ENCODE data around the gene DCDC2B. TPM values are rescaled to one million over a fixed set of nuclear protein-coding genes. Genes with fewer than 3 reads are reported as not detected.
"Not testable (repeated sequence)": the region's sequence is repeated elsewhere in the genome, so short reads cannot be mapped to it uniquely, and the experiment has no call there.

DCDC2B gene
- under 1 TPM in 1 of 4 donors, not detected in 3; 0.41 TPM for polyA plus RNA-seq
- long read RNA-seq, donor 1: 0 reads
- long read RNA-seq, donor 2: 0 reads
- long read RNA-seq, donor 3: 0 reads
- long read RNA-seq, donor 4: 0 reads
- long read RNA-seq, donor 5: 0 reads
- long read RNA-seq, donor 6: 0 reads
- long read RNA-seq, donor 7: 0 reads
- long read RNA-seq, donor 8: 0 reads
- long read RNA-seq, donor 9: 0 reads
- long read RNA-seq, donor 10: 0 reads

- Histone ChIP-seq H3K27ac (ENCODE audit: low read depth in 1 of 3, low read length in 2 of 3) (peak within 1 kb of the TSS; percentile 34 to 78 (median 72)), H3K4me3 (ENCODE audit: low read depth in 1 of 3, low read length in 3 of 3) (no peak within 1 kb of the TSS), H3K9me3 (ENCODE audit: control insufficient read depth in 2 of 2, insufficient read depth in 1 of 2, low read depth in 1 of 2, low read length in 1 of 2) (no peaks in the 10 kb centered on the region), H3K36me3 (ENCODE audit: control insufficient read depth in 3 of 3, insufficient read depth in 2 of 3, low read depth in 1 of 3, low read length in 3 of 3) (peaks cover 0 to 28% (median 0%) of the 10 kb centered on the region in 3 donors), H3K4me1 (ENCODE audit: control insufficient read depth in 3 of 3, insufficient read depth in 2 of 3, low read depth in 1 of 3, low read length in 2 of 3) (peaks cover 0 to 17% (median 4%) of the 10 kb centered on the region in 3 donors), H3K27me3 (ENCODE audit: control insufficient read depth in 3 of 3, insufficient read depth in 3 of 3, low read length in 3 of 3) (no peaks in the 10 kb centered on the region)
- 15 to 51% (median 50%) methylated on average over 5 of the region's 5 CpGs for WGBS, 3 donors
- FAIRE-seq: no peak
- peak; percentile 89 to 98 for DNase-seq
These were observed at the start of gene DCDC2B for GRCh38 chr1:32208891-32209328. DCDC2B (plus strand) TSS chr1:32209089; CDS start chr1:32209094, 5 bp downstream.

- Histone ChIP-seq H3K27ac (ENCODE audit: low read depth in 1 of 3, low read length in 2 of 3) (no peak overlapping the region), H3K4me1 (ENCODE audit: control insufficient read depth in 3 of 3, insufficient read depth in 2 of 3, low read depth in 1 of 3, low read length in 2 of 3) (no peaks in the 10 kb centered on the region), H3K36me3 (ENCODE audit: control insufficient read depth in 3 of 3, insufficient read depth in 2 of 3, low read depth in 1 of 3, low read length in 3 of 3) (peaks cover 23 to 42% (median 25%) of the 10 kb centered on the region in 3 donors), H3K4me3 (ENCODE audit: low read depth in 1 of 3, low read length in 3 of 3) (no peak overlapping the region), H3K9me3 (ENCODE audit: control insufficient read depth in 2 of 2, insufficient read depth in 1 of 2, low read depth in 1 of 2, low read length in 1 of 2) (no peaks in the 10 kb centered on the region), H3K27me3 (ENCODE audit: control insufficient read depth in 3 of 3, insufficient read depth in 3 of 3, low read length in 3 of 3) (no peaks in the 10 kb centered on the region)
- FAIRE-seq: no peak
- WGBS, 3 donors: 42 to 73% (median 54%) methylated on average over 3 of the region's 3 CpGs
- DNase-seq: no peak
These were observed 49.7 kb upstream of the DCDC2B start for GRCh38 chr1:32159189-32159588.

GRCh38 chr1:32163405-32163804 lies 45.5 kb upstream of the DCDC2B start:
- H3K36me3 ChIP-seq (ENCODE audit: control insufficient read depth in 3 of 3, insufficient read depth in 2 of 3, low read depth in 1 of 3, low read length in 3 of 3): peaks cover 18 to 63% (median 29%) of the 10 kb centered on the region in 3 donors
- no peaks in the 10 kb centered on the region for H3K9me3 ChIP-seq (ENCODE audit: control insufficient read depth in 2 of 2, insufficient read depth in 1 of 2, low read depth in 1 of 2, low read length in 1 of 2)
- H3K27me3 ChIP-seq (ENCODE audit: control insufficient read depth in 3 of 3, insufficient read depth in 3 of 3, low read length in 3 of 3): no peaks in the 10 kb centered on the region
- 87 to 93% (median 89%) methylated on average over 2 of the region's 2 CpGs for WGBS, 3 donors
- no peak for FAIRE-seq
- no peaks in the 10 kb centered on the region for H3K4me1 ChIP-seq (ENCODE audit: control insufficient read depth in 3 of 3, insufficient read depth in 2 of 3, low read depth in 1 of 3, low read length in 2 of 3)
- DNase-seq: no peak
- no peak overlapping the region for H3K27ac ChIP-seq (ENCODE audit: low read depth in 1 of 3, low read length in 2 of 3)
- no peak overlapping the region for H3K4me3 ChIP-seq (ENCODE audit: low read depth in 1 of 3, low read length in 3 of 3)

- H3K27ac ChIP-seq (ENCODE audit: low read depth in 1 of 3, low read length in 2 of 3); H3K4me3 ChIP-seq (ENCODE audit: low read depth in 1 of 3, low read length in 3 of 3); H3K4me1 ChIP-seq (ENCODE audit: control insufficient read depth in 3 of 3, insufficient read depth in 2 of 3, low read depth in 1 of 3, low read length in 2 of 3); FAIRE-seq; DNase-seq; H3K9me3 ChIP-seq (ENCODE audit: control insufficient read depth in 2 of 2, insufficient read depth in 1 of 2, low read depth in 1 of 2, low read length in 1 of 2); H3K27me3 ChIP-seq (ENCODE audit: control insufficient read depth in 3 of 3, insufficient read depth in 3 of 3, low read length in 3 of 3): not testable (repeated sequence)
- WGBS, 3 donors: 94 to 98% (median 97%) methylated on average over 10 of the region's 10 CpGs
- peaks cover 12 to 64% (median 31%) of the 10 kb centered on the region in 3 donors for H3K36me3 ChIP-seq (ENCODE audit: control insufficient read depth in 3 of 3, insufficient read depth in 2 of 3, low read depth in 1 of 3, low read length in 3 of 3)
These were observed 43.3 kb upstream of the DCDC2B start for GRCh38 chr1:32165633-32166032.

GRCh38 chr1:32170991-32171390 lies 37.9 kb upstream of the DCDC2B start:
- Histone ChIP-seq H3K4me3 (ENCODE audit: low read depth in 1 of 3, low read length in 3 of 3) (no peak overlapping the region), H3K36me3 (ENCODE audit: control insufficient read depth in 3 of 3, insufficient read depth in 2 of 3, low read depth in 1 of 3, low read length in 3 of 3) (peaks cover 22 to 63% (median 32%) of the 10 kb centered on the region in 3 donors), H3K27ac (ENCODE audit: low read depth in 1 of 3, low read length in 2 of 3) (no peak overlapping the region), H3K27me3 (ENCODE audit: control insufficient read depth in 3 of 3, insufficient read depth in 3 of 3, low read length in 3 of 3) (no peaks in the 10 kb centered on the region), H3K4me1 (ENCODE audit: control insufficient read depth in 3 of 3, insufficient read depth in 2 of 3, low read depth in 1 of 3, low read length in 2 of 3) (peaks cover 0 to 13% (median 0%) of the 10 kb centered on the region in 3 donors), H3K9me3 (ENCODE audit: control insufficient read depth in 2 of 2, insufficient read depth in 1 of 2, low read depth in 1 of 2, low read length in 1 of 2) (no peaks in the 10 kb centered on the region)
- no peak for DNase-seq
- 76 to 83% (median 82%) methylated on average over 4 of the region's 4 CpGs for WGBS, 3 donors
- FAIRE-seq: no peak

DNA sequence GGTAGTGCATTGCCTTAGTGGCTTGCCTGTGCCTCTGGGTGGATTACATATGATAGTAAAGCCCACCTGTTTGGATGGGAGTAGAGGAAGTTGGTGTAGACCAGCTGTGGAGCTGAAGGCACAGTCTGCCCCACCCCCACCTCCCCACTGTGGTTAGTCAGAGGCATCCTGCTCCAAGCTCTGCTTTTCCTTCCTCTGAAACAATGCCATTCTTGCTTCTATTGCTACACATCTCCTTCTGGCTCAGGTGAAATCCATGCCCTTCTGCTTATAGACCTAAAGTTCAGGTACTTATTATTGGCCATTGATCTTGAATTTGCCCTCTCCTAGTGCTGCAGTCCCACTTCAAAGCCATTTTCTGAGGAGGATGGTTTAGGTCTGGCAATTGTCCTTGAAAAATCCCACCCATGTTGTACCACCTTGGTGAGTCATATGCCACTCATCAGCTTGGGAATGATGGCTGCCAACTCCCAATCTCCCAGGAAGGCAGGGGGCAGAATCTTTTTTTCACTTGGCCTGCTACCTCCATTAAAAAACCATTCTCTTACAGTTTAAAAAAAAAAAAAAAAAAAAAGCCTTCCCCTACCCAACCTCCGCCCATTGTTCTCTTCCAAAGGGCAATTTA lies 36.2 kb upstream of the DCDC2B start:
- WGBS, 3 donors: 82 to 96% (median 95%) methylated on average over 1 of the region's 1 CpG
- H3K9me3 ChIP-seq (ENCODE audit: control insufficient read depth in 2 of 2, insufficient read depth in 1 of 2, low read depth in 1 of 2, low read length in 1 of 2): no peaks in the 10 kb centered on the region
- H3K27me3 ChIP-seq (ENCODE audit: control insufficient read depth in 3 of 3, insufficient read depth in 3 of 3, low read length in 3 of 3): no peaks in the 10 kb centered on the region
- H3K4me3 ChIP-seq (ENCODE audit: low read depth in 1 of 3, low read length in 3 of 3): no peak overlapping the region
- no peak for DNase-seq
- peaks cover 0 to 13% (median 0%) of the 10 kb centered on the region in 3 donors for H3K4me1 ChIP-seq (ENCODE audit: control insufficient read depth in 3 of 3, insufficient read depth in 2 of 3, low read depth in 1 of 3, low read length in 2 of 3)
- H3K27ac ChIP-seq (ENCODE audit: low read depth in 1 of 3, low read length in 2 of 3): no peak overlapping the region
- no peak for FAIRE-seq
- peaks cover 22 to 48% (median 24%) of the 10 kb centered on the region in 3 donors for H3K36me3 ChIP-seq (ENCODE audit: control insufficient read depth in 3 of 3, insufficient read depth in 2 of 3, low read depth in 1 of 3, low read length in 3 of 3)

GRCh38 chr1:32178380-32179192 lies 30.3 kb upstream of the DCDC2B start:
- peaks cover 0 to 40% (median 1%) of the 10 kb centered on the region in 3 donors for H3K36me3 ChIP-seq (ENCODE audit: control insufficient read depth in 3 of 3, insufficient read depth in 2 of 3, low read depth in 1 of 3, low read length in 3 of 3)
- peak overlapping the region in 2 of 3 donors; percentile 98 to 99 for H3K27ac ChIP-seq (ENCODE audit: low read depth in 1 of 3, low read length in 2 of 3)
- no peaks in the 10 kb centered on the region for H3K9me3 ChIP-seq (ENCODE audit: control insufficient read depth in 2 of 2, insufficient read depth in 1 of 2, low read depth in 1 of 2, low read length in 1 of 2)
- no peaks in the 10 kb centered on the region for H3K27me3 ChIP-seq (ENCODE audit: control insufficient read depth in 3 of 3, insufficient read depth in 3 of 3, low read length in 3 of 3)
- DNase-seq: no peak
- no peak for FAIRE-seq
- H3K4me1 ChIP-seq (ENCODE audit: control insufficient read depth in 3 of 3, insufficient read depth in 2 of 3, low read depth in 1 of 3, low read length in 2 of 3): peaks cover 2 to 27% (median 6%) of the 10 kb centered on the region in 3 donors
- peak overlapping the region in 1 of 3 donors; percentile 69 for H3K4me3 ChIP-seq (ENCODE audit: low read depth in 1 of 3, low read length in 3 of 3)
- WGBS, 3 donors: 85 to 88% (median 86%) methylated on average over 7 of the region's 7 CpGs

- peak overlapping the region; percentile 66 to 88 (median 69) for H3K4me3 ChIP-seq (ENCODE audit: low read depth in 1 of 3, low read length in 3 of 3)
- FAIRE-seq (no peak), DNase-seq (no peak)
- H3K27me3 ChIP-seq (ENCODE audit: control insufficient read depth in 3 of 3, insufficient read depth in 3 of 3, low read length in 3 of 3): no peaks in the 10 kb centered on the region
- H3K36me3 ChIP-seq (ENCODE audit: control insufficient read depth in 3 of 3, insufficient read depth in 2 of 3, low read depth in 1 of 3, low read length in 3 of 3): peaks cover 0 to 38% (median 2%) of the 10 kb centered on the region in 3 donors
- H3K9me3 ChIP-seq (ENCODE audit: control insufficient read depth in 2 of 2, insufficient read depth in 1 of 2, low read depth in 1 of 2, low read length in 1 of 2): no peaks in the 10 kb centered on the region
- 13 to 15% (median 15%) methylated on average over 7 of the region's 7 CpGs for WGBS, 3 donors
- peaks cover 2 to 25% (median 6%) of the 10 kb centered on the region in 3 donors for H3K4me1 ChIP-seq (ENCODE audit: control insufficient read depth in 3 of 3, insufficient read depth in 2 of 3, low read depth in 1 of 3, low read length in 2 of 3)
- peak overlapping the region; percentile 84 to 99 (median 98) for H3K27ac ChIP-seq (ENCODE audit: low read depth in 1 of 3, low read length in 2 of 3)
These were observed 29.8 kb upstream of the DCDC2B start for GRCh38 chr1:32179193-32179442.

All from small intestine (tissue), 16 donors.